GM12891 (cell line): ENCODE data around the gene SPAG9.
"Not testable (repeated sequence)": the region's sequence is repeated elsewhere in the genome, so short reads cannot be mapped to it uniquely, and the experiment has no call there.

Source experiments
- DNase-seq: peaks from one replicate; pipeline ENCODE4 v3.0.0; 2011; ENCODE audit warnings: low spot score; ENCODE audit not compliant: insufficient read length
- FAIRE-seq: peaks from 2 replicates; lab custom pipeline; 2011; peaks lifted over from hg19 to GRCh38; lab: Jason Lieb, UNC
- PAX5 ChIP-seq: IDR thresholded peaks from 2 replicates; pipeline ENCODE4 v1.6.1; 2011; ENCODE audit warnings: low read length, moderate library complexity, mild to moderate bottlenecking; ENCODE audit not compliant: insufficient read depth, severe bottlenecking
- POLR2A ChIP-seq: IDR thresholded peaks from 2 replicates; pipeline ENCODE4 v1.6.1; 2011; ENCODE audit warnings: low read depth, low read length, control low read depth
- POLR2AphosphoS5 ChIP-seq: IDR thresholded peaks from 2 replicates; pipeline ENCODE4 v1.6.1; 2011; ENCODE audit warnings: low read depth, low read length, control low read depth
- POU2F2 ChIP-seq: IDR thresholded peaks from 2 replicates; pipeline ENCODE4 v1.6.1; 2011; ENCODE audit warnings: low read depth, mild to moderate bottlenecking, control low read depth, low read length, moderate library complexity
- SPI1 ChIP-seq: IDR thresholded peaks from 2 replicates; pipeline ENCODE4 v1.6.1; 2011; ENCODE audit warnings: low read depth, low read length, control low read depth
- TAF1 ChIP-seq: IDR thresholded peaks from 2 replicates; pipeline ENCODE4 v1.6.1; 2011; ENCODE audit warnings: low read depth, low read length, control low read depth

SPAG9 gene

DNA sequence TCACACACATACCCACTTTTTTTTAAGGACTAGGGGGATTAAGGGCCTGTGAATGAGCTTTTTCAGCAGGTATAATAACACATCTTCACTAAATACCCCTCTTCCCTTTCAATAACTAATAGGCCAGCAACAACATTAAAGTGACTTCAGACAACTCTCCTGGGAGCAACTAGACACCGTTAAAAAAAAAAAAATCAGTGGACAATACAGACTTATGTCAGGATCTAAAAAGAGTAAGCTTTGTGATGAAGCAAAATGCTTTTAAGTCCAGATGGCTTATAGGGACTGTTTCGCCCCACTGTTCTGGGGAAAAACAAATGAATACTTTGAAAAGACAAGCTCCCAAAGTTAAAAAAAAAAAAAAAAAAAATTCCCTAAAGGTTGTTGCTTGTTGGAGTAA is 29.0 kb downstream of the SPAG9 start:
- TF ChIP-seq TAF1 (no peak), SPI1 (no peak), POU2F2 (no peak), POLR2AphosphoS5 (no peak), PAX5 (no peak), POLR2A (no peak)
- DNase-seq, result no peak
- no peak for FAIRE-seq

DNA sequence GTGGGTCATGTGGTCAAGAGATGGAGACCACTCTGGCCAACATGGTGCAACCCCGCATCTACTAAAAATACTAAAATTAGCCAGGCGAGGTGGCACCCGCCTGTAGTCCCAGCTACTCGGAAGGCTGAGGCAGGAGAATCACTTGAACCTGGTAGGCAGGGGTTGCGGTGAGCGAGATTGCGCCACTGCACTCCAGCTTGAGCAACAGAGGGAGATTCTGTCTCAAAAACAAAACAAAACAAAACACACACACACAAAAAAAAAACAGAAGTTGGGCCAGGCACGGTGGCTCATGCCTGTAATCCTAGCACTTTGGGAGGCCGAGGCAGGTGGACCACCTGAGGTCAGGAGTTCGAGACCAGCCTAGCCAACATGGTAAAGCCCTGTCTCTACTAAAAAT is 31.8 kb downstream of the SPAG9 start:
- not testable (repeated sequence) for FAIRE-seq, DNase-seq

DNA sequence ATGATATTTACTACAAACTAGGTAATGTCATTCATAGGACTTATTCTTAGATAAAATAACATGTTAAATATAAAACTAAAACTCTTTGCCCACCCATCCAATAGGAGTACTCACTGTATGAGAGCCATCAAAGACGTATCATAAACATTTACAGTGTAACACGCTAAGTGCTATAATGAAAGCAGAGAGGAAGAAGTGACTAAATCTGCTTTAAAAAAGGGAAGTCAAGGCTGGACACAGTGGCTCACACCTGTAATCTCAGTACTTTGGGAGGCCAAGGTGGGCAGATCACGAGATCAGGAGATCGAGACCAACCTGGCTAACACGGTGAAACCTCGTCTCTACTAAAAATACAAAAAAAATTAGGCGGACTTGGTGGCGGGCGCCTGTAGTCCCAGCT is 32.4 kb downstream of the SPAG9 start:
- no peak for FAIRE-seq
- TF ChIP-seq POLR2A (no peak), SPI1 (peak; percentile 64)
- no peak for DNase-seq

DNA sequence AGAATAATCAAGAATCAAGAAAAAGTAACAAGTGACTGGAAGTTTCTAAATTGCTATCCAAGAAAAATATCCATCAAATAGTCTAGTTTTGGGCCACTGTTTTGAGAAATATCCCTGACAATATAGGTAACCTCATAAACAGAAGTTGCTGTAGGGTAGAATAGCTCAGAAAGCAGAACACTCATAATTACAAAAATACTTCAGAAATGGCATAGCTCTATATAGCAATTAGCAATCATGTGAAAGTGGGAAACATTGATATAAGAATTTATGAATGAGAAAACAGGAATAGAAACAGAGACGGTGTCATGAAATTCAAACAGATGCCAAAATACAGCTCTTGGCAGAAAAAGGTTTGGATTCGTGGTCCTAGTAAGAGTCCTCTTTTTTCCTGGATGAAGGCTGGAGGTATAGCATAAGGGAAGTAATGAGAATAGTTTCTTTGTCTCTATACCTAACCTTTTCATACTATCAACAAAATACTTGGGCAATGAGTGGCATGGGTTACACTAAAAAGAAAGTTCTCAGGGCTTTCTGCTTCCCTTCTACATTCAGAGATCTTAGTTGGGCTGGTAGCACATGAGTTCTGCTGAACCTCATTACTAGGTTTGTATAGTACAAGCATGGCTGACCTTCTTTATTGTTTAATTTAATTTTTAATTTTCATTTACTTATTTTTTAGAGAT is 33.5 kb downstream of the SPAG9 start:
- TF ChIP-seq POLR2AphosphoS5, result no peak
- no peak for TF ChIP-seq PAX5
- TF ChIP-seq POU2F2, result no peak
- TF ChIP-seq POLR2A, result no peak
- no peak for TF ChIP-seq SPI1
- TF ChIP-seq TAF1, result no peak
- no peak for DNase-seq
- FAIRE-seq, result no peak

- DNase-seq, result no peak
- no peak for FAIRE-seq
- no peak for TF ChIP-seq PAX5
- peak; percentile 35; the same call in 1 of the 2 replicates for TF ChIP-seq SPI1
Measured at GRCh38 chr17:51085150-51085805, 35.4 kb downstream of the SPAG9 start.

DNA sequence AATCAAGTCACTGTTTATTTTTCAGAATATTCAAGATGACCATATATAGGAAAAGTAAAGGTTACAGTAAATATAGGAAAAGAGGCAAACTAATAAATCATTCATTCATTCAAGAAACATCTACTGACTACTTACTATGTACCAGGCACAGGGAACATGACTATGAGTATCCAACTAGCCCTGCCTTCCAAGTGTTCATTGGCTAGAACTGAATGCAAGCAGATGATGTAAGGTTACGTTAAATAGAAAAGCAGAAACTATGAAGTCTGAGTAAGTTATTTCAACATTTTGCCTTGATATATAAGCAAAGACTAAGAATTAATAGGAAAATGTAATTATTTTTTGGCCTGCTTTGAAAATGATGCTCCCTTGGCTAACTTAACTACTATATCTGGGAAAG is 36.7 kb downstream of the SPAG9 start:
- DNase-seq (no peak), FAIRE-seq (no peak)
- TF ChIP-seq POLR2AphosphoS5 (no peak), POU2F2 (no peak), SPI1 (no peak), POLR2A (no peak), PAX5 (no peak), TAF1 (no peak)

DNA sequence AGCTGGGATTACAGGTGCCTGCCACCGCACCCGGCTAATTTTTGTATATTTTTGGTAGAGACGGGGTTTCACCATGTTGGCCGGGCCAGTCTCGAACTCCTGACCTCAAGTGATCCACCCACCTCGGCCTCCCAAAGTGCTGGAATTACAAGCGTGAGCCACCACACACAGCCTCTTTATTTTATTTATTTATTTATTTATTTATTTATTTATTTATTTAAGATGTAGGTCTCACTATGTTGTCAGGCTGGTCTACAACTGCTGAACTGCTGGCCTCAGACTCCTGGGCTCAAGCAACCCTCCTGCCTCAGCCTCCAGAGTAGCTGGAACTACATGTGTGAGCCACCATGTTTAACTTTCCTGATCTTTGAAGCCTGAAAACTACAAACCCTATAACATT is 37.3 kb downstream of the SPAG9 start:
- not testable (repeated sequence) for FAIRE-seq, DNase-seq

DNA sequence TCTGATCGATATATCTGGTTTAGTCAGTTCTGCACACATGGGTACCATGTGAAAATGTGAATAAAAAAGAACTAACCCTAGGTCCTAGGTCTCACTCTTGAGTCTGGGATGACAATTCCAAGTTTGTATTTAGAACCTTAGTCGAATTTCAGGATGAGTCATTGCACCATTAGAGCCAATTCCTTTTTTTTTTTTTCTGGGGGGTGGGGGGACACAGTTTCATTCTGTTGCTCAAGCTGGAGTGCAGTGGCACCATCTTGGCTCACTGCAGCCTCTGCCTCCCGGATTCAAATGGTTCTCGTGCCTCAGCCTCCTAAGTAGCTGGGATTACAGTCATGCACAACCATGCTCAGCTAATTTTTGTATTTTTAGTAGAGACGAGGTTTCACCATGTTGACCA is 41.6 kb downstream of the SPAG9 start:
- no peak for DNase-seq

GRCh38 chr17:51078009-51078592 is 42.6 kb downstream of the SPAG9 start:
- no peak for FAIRE-seq
- DNase-seq, result no peak
- TF ChIP-seq TAF1, result no peak
- TF ChIP-seq PAX5, result no peak
- no peak for TF ChIP-seq POLR2A
- no peak for TF ChIP-seq SPI1
- TF ChIP-seq POU2F2, result no peak

More for the DNA sequence above, 41.6 kb downstream of the SPAG9 start:
- no peak for FAIRE-seq
- TF ChIP-seq TAF1, result no peak
- TF ChIP-seq POLR2A, result no peak
- no peak for TF ChIP-seq SPI1
- no peak for TF ChIP-seq POLR2AphosphoS5
- TF ChIP-seq POU2F2, result no peak
- no peak for TF ChIP-seq PAX5

DNA sequence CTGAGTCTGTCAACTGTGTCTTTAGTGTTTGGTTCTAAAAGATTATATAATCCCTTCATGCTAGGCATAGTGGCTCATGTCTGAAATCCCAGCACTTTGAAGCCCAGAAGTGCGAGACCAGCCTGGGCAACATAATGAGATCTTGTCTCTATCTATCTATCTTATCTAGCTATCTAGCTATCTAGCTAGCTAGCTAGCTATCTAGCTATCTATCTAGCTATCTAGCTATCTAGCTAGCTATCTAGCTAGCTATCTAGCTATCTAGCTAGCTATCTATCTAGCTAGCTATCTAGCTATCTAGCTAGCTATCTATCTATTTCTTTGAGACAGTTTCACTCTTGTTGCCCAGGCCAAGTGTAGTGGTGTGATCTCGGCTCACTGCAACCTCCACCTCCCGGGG is 43.8 kb downstream of the SPAG9 start:
- TF ChIP-seq POU2F2 (no peak), TAF1 (no peak), POLR2AphosphoS5 (no peak), SPI1 (no peak), POLR2A (no peak), PAX5 (no peak)
- no peak for FAIRE-seq

More for the DNA sequence above, 43.8 kb downstream of the SPAG9 start:
- no peak for DNase-seq
